ENCODE results near the gene JARID2. TPM values are rescaled to one million over a fixed set of nuclear protein-coding genes. Genes with fewer than 3 reads are reported as not detected.

Gene JARID2
- total and polyA plus RNA-seq, 4 donors: 3.8 to 14.8 (median 12.0) TPM

DNA sequence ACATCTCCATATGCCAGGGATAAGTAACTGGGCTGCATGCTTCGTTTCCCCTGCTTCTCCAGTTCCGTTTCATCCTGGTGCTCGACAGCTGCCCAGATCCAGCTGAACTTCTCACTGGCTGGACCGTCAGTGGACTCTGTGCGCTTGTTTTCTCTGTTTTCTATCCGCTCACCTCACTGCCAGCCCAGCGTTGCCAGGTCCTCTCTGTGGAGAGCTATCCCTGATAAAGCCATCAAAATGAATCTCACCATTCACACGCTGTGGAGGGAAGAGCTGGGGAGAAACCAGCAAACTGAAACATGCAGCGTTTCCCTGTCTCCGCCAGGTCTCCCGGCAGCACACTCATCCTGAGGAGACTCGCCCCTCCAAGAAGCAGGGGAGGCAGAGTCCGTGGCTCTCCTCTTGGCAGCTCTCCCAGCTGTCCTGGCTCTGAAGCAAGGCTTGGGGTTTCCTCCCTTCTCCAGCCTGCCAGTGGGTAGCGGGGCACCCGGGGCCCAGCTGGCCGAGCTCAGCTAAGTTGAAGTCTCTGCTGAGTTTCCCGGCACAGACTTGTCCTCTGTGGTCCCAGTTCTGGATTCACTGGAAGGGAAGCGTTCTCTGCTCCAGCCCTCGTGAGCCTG is 256.1 kb downstream of the JARID2 start:
- Histone ChIP-seq H3K9ac (ENCODE audit: insufficient read depth in 1 of 2, low read length in 2 of 2) (no peak overlapping the region), H3K9me3 (ENCODE audit: control insufficient read depth in 4 of 4, insufficient read depth in 3 of 4, low read length in 3 of 4) (no peaks in the 10 kb centered on the region), H3K27me3 (ENCODE audit: control insufficient read depth in 3 of 3, insufficient read depth in 3 of 3, low read length in 2 of 3) (no peaks in the 10 kb centered on the region), H3K4me3 (no peak overlapping the region), H3K27ac (ENCODE audit: low read depth in 1 of 2, low read length in 1 of 2) (no peak overlapping the region), H3K36me3 (ENCODE audit: control insufficient read depth in 4 of 4, insufficient read depth in 4 of 4, low read length in 4 of 4) (peaks cover 0 to 24% (median 10%) of the 10 kb centered on the region in 4 donors), H3K4me1 (ENCODE audit: control insufficient read depth in 5 of 5, insufficient read depth in 5 of 5, low read length in 5 of 5) (peaks cover 7 to 42% (median 14%) of the 10 kb centered on the region in 5 donors)
- WGBS, 2 donors: 53 to 66% methylated on average over 19 of the region's 19 CpGs
- ATAC-seq (ENCODE audit: insufficient read depth, low FRiP score) (no peak), DNase-seq (peak; percentile 76 to 83 (median 79))
- TF ChIP-seq, protein P1, sequence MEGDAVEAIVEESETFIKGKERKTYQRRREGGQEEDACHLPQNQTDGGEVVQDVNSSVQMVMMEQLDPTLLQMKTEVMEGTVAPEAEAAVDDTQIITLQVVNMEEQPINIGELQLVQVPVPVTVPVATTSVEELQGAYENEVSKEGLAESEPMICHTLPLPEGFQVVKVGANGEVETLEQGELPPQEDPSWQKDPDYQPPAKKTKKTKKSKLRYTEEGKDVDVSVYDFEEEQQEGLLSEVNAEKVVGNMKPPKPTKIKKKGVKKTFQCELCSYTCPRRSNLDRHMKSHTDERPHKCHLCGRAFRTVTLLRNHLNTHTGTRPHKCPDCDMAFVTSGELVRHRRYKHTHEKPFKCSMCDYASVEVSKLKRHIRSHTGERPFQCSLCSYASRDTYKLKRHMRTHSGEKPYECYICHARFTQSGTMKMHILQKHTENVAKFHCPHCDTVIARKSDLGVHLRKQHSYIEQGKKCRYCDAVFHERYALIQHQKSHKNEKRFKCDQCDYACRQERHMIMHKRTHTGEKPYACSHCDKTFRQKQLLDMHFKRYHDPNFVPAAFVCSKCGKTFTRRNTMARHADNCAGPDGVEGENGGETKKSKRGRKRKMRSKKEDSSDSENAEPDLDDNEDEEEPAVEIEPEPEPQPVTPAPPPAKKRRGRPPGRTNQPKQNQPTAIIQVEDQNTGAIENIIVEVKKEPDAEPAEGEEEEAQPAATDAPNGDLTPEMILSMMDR (IDR thresholded peaks at IDR 0.05; ENCODE audit: control extremely low read depth, extremely low read depth): no peak

DNA sequence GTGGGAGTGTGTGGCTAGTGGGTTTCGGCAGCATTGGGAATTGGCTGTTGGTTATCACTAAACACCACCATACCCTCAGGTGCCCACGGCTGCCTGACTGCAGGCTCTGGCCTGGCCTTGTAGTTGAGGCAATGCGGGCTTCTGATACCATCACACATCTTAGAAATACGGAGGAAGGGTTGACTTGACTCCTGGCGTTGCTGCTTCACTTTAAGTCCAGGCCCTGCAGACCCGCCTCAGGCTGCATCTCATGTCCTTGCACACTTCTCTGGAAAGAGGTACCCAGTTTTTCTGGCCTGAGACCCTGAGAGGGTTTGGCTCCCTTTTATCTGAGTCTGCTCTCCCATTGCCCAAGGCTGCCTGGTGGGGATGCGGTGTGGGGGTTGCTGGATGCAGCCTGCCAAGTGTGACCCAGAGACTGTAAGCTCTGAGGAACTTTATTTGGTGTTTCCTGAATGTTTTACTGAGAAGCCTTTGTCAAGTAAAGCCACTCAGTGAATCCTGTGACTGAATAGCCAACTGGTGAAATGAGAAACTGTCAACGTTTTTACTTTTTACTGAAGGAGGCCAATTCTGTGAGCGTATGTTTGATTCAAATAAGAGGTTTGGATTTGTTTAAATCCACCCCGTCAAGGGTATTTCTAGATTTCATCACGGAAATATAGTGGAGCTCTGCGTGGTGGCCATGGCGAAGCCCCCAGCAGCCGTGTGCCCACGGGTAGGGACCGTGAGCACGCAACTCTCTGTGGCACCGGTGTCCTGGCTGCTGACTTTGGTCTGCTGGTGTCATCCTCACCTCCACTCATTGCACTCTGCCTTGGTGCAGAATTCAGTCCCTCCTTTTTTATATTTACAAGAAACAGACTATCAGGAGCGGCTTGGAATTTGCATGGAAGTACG is 256.8 kb downstream of the JARID2 start:
- H3K27ac ChIP-seq (ENCODE audit: low read depth in 1 of 2, low read length in 1 of 2): no peak overlapping the region
- 88 to 90% methylated on average over 20 of the region's 20 CpGs for WGBS, 2 donors
- H3K4me3 ChIP-seq: no peak overlapping the region
- H3K4me1 ChIP-seq (ENCODE audit: control insufficient read depth in 5 of 5, insufficient read depth in 5 of 5, low read length in 5 of 5): peaks cover 7 to 42% (median 14%) of the 10 kb centered on the region in 5 donors
- ATAC-seq (ENCODE audit: insufficient read depth, low FRiP score) (no peak), DNase-seq (peak in 1 of 3 donors; percentile 31)
- peaks cover 0 to 23% (median 14%) of the 10 kb centered on the region in 4 donors for H3K36me3 ChIP-seq (ENCODE audit: control insufficient read depth in 4 of 4, insufficient read depth in 4 of 4, low read length in 4 of 4)
- H3K9ac ChIP-seq (ENCODE audit: insufficient read depth in 1 of 2, low read length in 2 of 2): no peak overlapping the region
- H3K9me3 ChIP-seq (ENCODE audit: control insufficient read depth in 4 of 4, insufficient read depth in 3 of 4, low read length in 3 of 4): no peaks in the 10 kb centered on the region
- TF ChIP-seq, protein P1 (IDR thresholded peaks at IDR 0.05; ENCODE audit: control extremely low read depth, extremely low read depth): no peak
- no peaks in the 10 kb centered on the region for H3K27me3 ChIP-seq (ENCODE audit: control insufficient read depth in 3 of 3, insufficient read depth in 3 of 3, low read length in 2 of 3)

DNA sequence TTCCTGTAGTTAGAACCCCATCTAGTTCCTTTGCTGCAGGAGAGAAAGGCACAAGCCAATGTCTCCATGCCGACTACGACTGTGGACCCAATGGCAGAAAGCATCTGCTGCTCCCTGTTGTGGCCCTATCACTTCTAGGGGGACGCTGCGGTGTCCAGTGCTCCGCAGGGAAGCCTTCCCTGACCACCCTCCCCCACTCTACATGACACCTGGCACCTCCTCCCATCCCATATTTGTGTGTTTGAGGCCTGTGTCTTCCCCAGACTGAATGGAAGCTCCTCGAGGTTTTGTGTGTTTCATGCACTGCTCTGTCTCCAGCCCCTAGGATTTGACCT is 257.4 kb downstream of the JARID2 start:
- ATAC-seq (ENCODE audit: insufficient read depth, low FRiP score): no peak
- no peaks in the 10 kb centered on the region for H3K9me3 ChIP-seq (ENCODE audit: control insufficient read depth in 4 of 4, insufficient read depth in 3 of 4, low read length in 3 of 4)
- peaks cover 0 to 23% (median 17%) of the 10 kb centered on the region in 4 donors for H3K36me3 ChIP-seq (ENCODE audit: control insufficient read depth in 4 of 4, insufficient read depth in 4 of 4, low read length in 4 of 4)
- H3K4me1 ChIP-seq (ENCODE audit: control insufficient read depth in 5 of 5, insufficient read depth in 5 of 5, low read length in 5 of 5): peaks cover 7 to 42% (median 14%) of the 10 kb centered on the region in 5 donors
- 94 to 96% methylated on average over 6 of the region's 6 CpGs for WGBS, 2 donors
- H3K27me3 ChIP-seq (ENCODE audit: control insufficient read depth in 3 of 3, insufficient read depth in 3 of 3, low read length in 2 of 3): no peaks in the 10 kb centered on the region
- no peak overlapping the region for H3K4me3 ChIP-seq
- no peak overlapping the region for H3K9ac ChIP-seq (ENCODE audit: insufficient read depth in 1 of 2, low read length in 2 of 2)
- TF ChIP-seq, protein P1 (IDR thresholded peaks at IDR 0.05; ENCODE audit: control extremely low read depth, extremely low read depth): no peak
- H3K27ac ChIP-seq (ENCODE audit: low read depth in 1 of 2, low read length in 1 of 2): no peak overlapping the region
- no peak for DNase-seq
